SKM-1 treated with dmso at 0.1 percent for 144 hours (cell line): ENCODE results near the gene TRIM66.

Experiments
- DNase-seq: peaks from one replicate; lab custom pipeline; 2025; ENCODE audit not compliant: unreplicated experiment; lab: John Stamatoyannopoulos, UW

The TRIM66 gene

DNA sequence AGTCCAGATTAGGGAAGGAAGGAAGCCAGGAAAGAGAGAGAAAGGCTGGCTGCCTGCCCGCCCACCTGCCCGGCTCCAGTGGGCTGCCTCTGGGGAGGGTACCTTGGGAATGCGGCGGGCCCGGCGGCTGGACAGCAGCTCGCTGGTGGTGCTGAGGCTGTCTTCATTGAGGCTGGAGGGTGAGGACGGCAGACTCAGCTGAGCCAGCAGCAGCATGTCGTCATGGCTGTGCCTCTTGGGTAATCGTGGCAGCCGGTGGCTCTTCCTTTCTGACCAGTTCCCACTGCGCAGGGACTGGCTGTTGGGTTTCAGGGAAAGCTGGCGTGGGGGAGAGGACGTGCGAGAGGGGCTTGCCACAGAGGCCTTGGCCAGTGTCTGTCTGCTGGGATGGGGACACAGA, 33.0 kb upstream of the TRIM66 start:
- DNase-seq = no peak

DNA sequence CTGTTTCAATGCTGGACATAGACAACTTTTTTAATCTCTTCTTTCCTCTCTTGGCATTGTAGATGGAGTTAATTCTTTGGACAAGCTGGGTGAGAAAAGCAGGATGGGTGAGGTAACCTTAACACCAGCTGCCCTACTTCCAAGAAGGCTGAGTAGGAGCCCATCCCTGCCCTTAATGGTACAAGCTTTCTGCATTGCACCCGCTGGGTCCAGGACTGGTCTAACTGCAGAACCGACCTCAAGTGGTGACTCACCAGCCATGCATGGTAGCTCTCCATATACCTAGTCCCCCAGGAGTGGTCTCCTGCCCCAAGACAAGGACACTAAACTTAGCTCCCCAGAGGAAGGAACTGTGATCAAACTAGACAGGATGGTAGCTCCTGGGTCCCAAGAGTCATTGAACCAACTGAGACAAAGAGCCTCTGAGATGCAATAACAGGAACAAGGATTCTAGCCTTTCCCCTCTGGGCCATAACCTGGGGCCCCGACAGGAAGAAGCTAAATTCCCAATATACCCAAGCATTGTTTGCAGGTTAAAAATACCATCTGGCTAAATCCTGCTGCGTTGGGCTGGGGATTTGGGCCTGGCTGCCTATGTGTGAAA, 32.3 kb upstream of the TRIM66 start:
- DNase-seq = no peak

- DNase-seq = no peak
Measured at GRCh38 chr11:8713760-8714454, 31.4 kb upstream of the TRIM66 start.

DNA sequence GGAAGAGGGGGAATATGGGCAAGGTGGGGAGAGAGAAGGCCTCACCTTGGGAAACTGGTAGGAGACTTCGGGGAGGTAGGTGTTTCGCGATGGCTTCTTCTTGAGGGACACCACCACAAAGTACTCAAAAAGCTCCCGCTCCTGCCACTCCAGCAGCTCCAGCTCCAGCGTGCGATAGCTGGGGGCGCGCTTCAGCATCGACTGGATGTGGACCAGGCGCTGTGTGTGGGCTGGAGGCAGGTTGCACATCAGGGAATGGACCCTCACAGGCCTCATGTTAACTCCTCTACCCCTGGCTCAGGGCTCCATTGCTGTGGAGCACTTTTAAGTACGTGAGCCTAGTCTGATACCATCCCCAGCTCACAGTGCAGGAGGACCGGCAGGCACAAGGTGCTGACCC, 30.0 kb upstream of the TRIM66 start:
- DNase-seq = no peak

GRCh38 chr11:8711895-8712442, 29.5 kb upstream of the TRIM66 start:
- DNase-seq = no peak

DNA sequence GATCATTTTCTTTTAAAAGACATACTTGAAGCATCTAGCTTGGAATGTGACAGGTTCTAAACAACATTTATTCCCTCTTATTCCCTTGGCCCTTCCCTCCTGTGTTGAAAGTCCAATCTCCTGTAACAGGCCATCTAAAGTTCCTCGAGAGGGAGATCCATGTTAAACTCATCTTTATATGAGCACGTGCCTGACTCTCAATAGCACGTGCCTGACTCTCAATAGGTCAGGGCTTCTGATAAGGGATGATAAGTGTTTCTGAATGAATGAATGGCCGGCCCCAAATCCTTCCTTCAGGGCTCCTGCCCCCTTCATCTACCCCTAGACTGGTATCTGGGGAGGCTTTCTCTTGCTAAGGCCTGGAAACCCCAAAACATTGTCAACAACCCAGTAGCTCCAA, 27.3 kb upstream of the TRIM66 start:
- no peak for DNase-seq

GRCh38 chr11:8709002-8709672, 26.7 kb upstream of the TRIM66 start:
- DNase-seq = no peak

- DNase-seq = no peak
Measured at GRCh38 chr11:8707541-8708191, 25.2 kb upstream of the TRIM66 start.

DNA sequence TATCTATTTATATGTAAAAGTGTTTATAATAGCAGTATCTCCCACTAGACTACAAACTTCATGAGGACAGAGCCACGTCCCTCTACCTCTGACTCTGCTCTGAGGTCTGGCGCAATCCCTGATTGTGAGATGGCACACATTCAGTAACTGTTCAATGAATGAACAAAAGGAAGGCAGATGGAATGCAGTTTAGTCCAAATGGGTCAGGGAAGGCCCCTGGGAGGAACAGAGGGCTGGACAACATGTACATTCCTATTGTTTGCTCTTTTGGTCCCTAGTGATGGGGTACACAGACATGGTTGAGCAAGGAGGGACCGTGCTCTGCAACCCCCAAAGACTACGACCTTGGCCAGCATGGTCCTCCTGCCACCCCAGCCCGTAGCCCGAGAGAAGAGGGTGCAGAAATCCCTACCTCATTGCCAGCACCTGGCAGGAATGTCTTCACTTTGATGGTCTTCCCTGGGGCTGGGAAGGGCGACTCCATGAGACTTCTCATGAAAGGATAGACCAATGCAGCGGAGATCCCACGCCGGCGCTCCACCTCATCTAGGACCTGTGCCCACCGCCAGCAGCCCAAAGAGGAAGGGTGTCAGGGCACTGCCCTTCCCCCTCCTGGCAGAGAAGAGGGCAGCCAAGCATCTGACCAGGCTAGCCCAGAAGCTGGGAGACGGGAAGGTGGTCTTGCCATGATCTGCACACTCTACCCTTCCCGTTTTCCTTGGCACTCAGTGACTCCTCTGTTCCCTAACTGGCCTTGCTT, 24.4 kb upstream of the TRIM66 start:
- no peak for DNase-seq

GRCh38 chr11:8705146-8705545, 22.7 kb upstream of the TRIM66 start:
- peak; percentile 87 for DNase-seq

GRCh38 chr11:8704136-8704535, 21.7 kb upstream of the TRIM66 start:
- DNase-seq = no peak

GRCh38 chr11:8702598-8702915, 20.1 kb upstream of the TRIM66 start:
- no peak for DNase-seq

- DNase-seq = no peak
Measured at GRCh38 chr11:8701891-8702597, 19.6 kb upstream of the TRIM66 start.

DNA sequence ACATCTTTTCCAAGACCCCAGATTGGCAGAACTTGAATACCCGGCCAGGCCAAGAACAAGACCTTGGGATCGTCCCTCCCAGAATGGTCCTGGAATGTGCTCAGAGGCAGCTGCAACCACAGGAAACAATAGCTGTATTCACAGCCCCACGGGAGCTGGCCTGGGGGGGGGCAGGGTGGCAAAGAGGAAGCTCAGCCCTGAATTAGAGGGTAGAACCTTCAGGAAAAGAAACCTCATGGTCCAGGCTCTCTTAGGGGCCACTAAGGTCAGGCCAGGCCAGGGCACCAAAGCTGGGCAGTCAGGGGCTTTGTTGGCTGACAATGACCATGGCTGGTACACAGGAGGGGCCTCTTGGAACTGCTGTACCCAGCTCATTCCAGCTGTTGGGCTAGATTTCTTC, 17.4 kb upstream of the TRIM66 start:
- peak; percentile 21 for DNase-seq

GRCh38 chr11:8698917-8699441, 16.5 kb upstream of the TRIM66 start:
- DNase-seq = no peak

DNA sequence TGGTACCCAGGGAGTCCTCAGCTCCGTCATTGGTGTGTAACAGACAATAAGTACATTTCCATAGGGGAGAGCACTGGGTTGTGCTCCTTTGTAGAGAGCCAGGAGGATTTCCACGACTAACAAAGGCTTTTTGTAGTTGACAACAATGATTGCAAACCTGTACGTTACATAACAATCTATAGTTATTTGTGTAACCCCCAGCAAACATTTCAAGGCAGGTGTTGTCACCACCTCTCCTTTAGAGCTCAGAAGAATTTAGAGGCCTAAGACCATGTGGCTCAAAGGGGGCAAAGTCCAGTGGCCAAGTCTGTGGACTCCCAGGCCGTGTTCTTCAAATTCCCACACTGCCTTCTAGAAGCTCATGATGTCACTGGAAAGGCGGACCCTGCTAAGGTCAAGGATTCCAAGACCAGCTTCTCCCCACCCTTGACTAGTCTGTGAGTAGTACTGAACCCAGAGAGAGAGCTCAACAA, 15.9 kb upstream of the TRIM66 start:
- DNase-seq = no peak

- DNase-seq = peak; percentile 70
Measured at GRCh38 chr11:8697054-8697453, 14.6 kb upstream of the TRIM66 start.

- DNase-seq = no peak
Measured at GRCh38 chr11:8694137-8694536, 11.7 kb upstream of the TRIM66 start.

DNA sequence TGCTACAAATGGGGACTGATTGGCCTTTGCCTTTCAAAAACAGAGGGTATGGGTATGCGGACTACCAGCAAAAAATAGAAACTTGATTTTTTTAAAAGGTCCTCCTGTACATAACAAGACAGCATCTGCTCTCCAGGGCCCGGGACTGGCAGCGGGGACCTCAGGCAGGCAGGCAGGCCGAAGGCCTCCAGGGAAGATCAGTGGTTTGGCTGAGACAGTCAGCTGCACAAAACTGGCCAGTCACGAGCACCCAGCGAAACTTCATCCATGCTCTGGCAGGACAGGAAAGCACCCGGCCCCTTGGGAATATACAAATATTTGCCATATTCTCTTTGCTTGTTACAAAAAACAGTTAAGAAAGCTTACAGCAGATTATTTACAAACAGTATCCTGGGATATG, 11.1 kb upstream of the TRIM66 start:
- DNase-seq = no peak

DNA sequence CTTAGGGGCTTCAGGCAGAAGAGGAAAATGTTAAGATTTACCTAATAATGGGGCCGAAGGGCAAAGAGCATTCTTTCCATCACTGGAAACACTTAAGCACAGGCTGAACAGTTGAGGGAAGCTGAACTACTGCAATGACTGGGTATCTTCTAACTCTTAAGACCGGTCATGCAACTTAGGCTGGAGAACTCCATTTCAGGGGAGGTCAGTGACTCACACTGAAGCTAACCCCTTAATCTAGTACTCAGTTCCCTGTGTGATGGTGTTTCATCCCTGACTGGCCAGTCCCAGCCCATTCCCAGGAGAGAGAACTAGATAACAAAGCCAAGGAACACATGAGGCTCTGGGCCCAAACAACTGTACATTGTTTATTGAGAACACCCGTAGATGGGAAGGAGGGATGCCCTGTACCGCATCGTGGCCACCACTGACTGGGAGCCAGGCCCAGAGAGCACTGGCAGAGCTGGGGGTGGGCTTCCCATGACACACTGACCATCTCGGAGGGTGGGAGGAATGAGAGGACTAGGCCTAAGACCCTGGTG, 10.6 kb upstream of the TRIM66 start:
- DNase-seq = no peak
